ENCODE measurements around the gene TRIM66. TPM values are rescaled to one million over a fixed set of nuclear protein-coding genes. Genes with fewer than 3 reads are reported as not detected.

Gene TRIM66
- total and polyA plus RNA-seq, 10 of the 15 experiments (the other 5 are each of a cell fraction or from before 2014, with no cell fraction given), result 1.7 to 14.5 (median 7.4) TPM

DNA sequence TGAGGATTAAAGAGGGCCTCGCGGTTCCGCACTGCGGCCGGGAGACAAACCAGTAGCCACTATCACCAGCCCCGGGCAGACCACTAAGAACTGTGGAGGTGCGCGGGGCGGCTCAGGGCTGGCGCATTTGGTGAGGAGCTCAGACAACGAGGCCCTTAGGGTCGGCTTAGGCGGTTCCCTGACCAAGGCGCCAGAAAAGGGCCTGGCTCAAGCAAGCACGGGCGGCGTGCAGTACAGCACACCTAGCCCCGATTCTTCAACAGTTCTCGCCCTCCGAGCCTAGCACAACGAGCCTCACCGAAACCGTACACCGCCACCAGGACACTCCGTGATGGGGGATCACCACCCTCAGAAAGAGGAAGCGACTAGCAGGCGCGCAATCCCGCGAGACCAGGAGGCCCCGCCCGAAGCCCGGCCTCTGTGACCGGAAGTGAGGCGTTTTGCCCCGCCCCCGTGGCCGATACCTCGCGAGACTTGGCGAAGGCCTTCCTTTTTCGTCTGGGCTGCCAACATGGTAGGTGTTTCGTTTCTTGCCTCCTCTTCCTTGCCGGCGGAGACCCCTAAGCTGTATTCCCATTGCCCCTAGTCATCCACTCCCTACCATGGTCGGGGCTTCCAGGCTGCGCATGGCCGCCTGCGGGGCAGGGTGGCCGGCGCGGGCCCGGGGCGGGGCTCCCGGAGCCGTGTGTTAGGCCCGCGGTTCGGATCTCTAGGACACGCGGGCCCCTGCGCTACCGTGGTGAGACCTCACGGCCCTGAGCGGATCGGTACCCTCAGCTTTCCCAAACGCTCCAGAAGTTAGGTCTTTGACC lies at the start of gene TRIM66, which contains the start of gene RPL27A (continued):
- TF ChIP-seq, protein P1, sequence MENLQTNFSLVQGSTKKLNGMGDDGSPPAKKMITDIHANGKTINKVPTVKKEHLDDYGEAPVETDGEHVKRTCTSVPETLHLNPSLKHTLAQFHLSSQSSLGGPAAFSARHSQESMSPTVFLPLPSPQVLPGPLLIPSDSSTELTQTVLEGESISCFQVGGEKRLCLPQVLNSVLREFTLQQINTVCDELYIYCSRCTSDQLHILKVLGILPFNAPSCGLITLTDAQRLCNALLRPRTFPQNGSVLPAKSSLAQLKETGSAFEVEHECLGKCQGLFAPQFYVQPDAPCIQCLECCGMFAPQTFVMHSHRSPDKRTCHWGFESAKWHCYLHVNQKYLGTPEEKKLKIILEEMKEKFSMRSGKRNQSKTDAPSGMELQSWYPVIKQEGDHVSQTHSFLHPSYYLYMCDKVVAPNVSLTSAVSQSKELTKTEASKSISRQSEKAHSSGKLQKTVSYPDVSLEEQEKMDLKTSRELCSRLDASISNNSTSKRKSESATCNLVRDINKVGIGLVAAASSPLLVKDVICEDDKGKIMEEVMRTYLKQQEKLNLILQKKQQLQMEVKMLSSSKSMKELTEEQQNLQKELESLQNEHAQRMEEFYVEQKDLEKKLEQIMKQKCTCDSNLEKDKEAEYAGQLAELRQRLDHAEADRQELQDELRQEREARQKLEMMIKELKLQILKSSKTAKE (IDR thresholded peaks at IDR 0.05; ENCODE audit: low read depth, poor library complexity, severe bottlenecking), result peak; percentile 42
- TF ChIP-seq CHD2 (IDR thresholded peaks at IDR 0.05; ENCODE audit: borderline replicate concordance, low read depth, low read length), result peak; percentile 100
- no peak; a peak in 1 of 4 replicates for TF ChIP-seq IKZF2 (IDR thresholded peaks at IDR 0.05)
- TF ChIP-seq, protein P2, sequence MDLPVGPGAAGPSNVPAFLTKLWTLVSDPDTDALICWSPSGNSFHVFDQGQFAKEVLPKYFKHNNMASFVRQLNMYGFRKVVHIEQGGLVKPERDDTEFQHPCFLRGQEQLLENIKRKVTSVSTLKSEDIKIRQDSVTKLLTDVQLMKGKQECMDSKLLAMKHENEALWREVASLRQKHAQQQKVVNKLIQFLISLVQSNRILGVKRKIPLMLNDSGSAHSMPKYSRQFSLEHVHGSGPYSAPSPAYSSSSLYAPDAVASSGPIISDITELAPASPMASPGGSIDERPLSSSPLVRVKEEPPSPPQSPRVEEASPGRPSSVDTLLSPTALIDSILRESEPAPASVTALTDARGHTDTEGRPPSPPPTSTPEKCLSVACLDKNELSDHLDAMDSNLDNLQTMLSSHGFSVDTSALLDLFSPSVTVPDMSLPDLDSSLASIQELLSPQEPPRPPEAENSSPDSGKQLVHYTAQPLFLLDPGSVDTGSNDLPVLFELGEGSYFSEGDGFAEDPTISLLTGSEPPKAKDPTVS (IDR thresholded peaks at IDR 0.05; ENCODE audit: low read depth, low read length), result no peak
- no peak for TF ChIP-seq CEBPB (IDR thresholded peaks at IDR 0.05; ENCODE audit: borderline replicate concordance in 1 of 2, low read depth in 2 of 2, low read length in 2 of 2)
- TF ChIP-seq HDAC2 (IDR thresholded peaks at IDR 0.05), result no peak
- TF ChIP-seq KLF5 (IDR thresholded peaks at IDR 0.05; ENCODE audit: partially characterized antibody), result no peak
- TF ChIP-seq, protein P3, sequence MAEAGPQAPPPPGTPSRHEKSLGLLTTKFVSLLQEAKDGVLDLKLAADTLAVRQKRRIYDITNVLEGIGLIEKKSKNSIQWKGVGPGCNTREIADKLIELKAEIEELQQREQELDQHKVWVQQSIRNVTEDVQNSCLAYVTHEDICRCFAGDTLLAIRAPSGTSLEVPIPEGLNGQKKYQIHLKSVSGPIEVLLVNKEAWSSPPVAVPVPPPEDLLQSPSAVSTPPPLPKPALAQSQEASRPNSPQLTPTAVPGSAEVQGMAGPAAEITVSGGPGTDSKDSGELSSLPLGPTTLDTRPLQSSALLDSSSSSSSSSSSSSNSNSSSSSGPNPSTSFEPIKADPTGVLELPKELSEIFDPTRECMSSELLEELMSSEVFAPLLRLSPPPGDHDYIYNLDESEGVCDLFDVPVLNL (IDR thresholded peaks at IDR 0.05; ENCODE audit: low read depth, low read length), result no peak
- no peak for TF ChIP-seq EZH2 (IDR thresholded peaks at IDR 0.05; ENCODE audit: borderline replicate concordance, control insufficient read depth, low read depth, low read length)
- no peak for TF ChIP-seq RELA (IDR thresholded peaks at IDR 0.05; ENCODE audit: borderline replicate concordance, partially characterized antibody)
- TF ChIP-seq TCF3 (IDR thresholded peaks at IDR 0.05; ENCODE audit: borderline replicate concordance, insufficient read depth, low read depth, low read length), result peak; percentile 65; the same call in 1 of the 2 replicates
- TF ChIP-seq, protein P4, sequence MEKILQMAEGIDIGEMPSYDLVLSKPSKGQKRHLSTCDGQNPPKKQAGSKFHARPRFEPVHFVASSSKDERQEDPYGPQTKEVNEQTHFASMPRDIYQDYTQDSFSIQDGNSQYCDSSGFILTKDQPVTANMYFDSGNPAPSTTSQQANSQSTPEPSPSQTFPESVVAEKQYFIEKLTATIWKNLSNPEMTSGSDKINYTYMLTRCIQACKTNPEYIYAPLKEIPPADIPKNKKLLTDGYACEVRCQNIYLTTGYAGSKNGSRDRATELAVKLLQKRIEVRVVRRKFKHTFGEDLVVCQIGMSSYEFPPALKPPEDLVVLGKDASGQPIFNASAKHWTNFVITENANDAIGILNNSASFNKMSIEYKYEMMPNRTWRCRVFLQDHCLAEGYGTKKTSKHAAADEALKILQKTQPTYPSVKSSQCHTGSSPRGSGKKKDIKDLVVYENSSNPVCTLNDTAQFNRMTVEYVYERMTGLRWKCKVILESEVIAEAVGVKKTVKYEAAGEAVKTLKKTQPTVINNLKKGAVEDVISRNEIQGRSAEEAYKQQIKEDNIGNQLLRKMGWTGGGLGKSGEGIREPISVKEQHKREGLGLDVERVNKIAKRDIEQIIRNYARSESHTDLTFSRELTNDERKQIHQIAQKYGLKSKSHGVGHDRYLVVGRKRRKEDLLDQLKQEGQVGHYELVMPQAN (conservative IDR thresholded peaks at IDR 0.05), result peak; percentile 41
- 0 out of 2 replicates have a peak, but pooled peaks have one; percentile 53 for TF ChIP-seq WRNIP1 (IDR thresholded peaks at IDR 0.05; ENCODE audit: borderline replicate concordance, low read depth, low read length)
- peak; percentile 36; the same call in 1 of the 2 replicates for TF ChIP-seq FOXK2 (IDR thresholded peaks at IDR 0.05)
- TF ChIP-seq EED (IDR thresholded peaks at IDR 0.05; ENCODE audit: low read depth), result no peak
- TF ChIP-seq, protein P5, sequence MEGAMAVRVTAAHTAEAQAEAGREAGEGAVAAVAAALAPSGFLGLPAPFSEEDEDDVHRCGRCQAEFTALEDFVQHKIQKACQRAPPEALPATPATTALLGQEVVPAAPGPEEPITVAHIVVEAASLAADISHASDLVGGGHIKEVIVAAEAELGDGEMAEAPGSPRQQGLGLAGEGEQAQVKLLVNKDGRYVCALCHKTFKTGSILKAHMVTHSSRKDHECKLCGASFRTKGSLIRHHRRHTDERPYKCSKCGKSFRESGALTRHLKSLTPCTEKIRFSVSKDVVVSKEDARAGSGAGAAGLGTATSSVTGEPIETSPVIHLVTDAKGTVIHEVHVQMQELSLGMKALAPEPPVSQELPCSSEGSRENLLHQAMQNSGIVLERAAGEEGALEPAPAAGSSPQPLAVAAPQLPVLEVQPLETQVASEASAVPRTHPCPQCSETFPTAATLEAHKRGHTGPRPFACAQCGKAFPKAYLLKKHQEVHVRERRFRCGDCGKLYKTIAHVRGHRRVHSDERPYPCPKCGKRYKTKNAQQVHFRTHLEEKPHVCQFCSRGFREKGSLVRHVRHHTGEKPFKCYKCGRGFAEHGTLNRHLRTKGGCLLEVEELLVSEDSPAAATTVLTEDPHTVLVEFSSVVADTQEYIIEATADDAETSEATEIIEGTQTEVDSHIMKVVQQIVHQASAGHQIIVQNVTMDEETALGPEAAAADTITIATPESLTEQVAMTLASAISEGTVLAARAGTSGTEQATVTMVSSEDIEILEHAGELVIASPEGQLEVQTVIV (IDR thresholded peaks at IDR 0.05; ENCODE audit: borderline replicate concordance, partially characterized antibody), result peak; percentile 83

All from GM12878 (cell line).